ENCODE data around the gene TIMP3. TPM values are rescaled to one million over a fixed set of nuclear protein-coding genes. Genes with fewer than 3 reads are reported as not detected.

TIMP3 gene
- total and polyA plus RNA-seq, 2 of the 4 experiments (the other 2 are of a cell fraction): 98.8 to 179 TPM

- Histone ChIP-seq H3K36me3 (ENCODE audit: control insufficient read depth, insufficient read depth, low read length) (peaks cover 66% of the 10 kb centered on the region), H3K4me2 (ENCODE audit: low read depth, low read length) (no peak overlapping the region), H3K56ac (ENCODE audit: extremely low read depth, insufficient read depth, low read length) (no peak overlapping the region), H3K4me3 (ENCODE audit: insufficient read depth, low read depth, low read length) (no peak overlapping the region), H4K91ac (ENCODE audit: insufficient read depth, low read depth, low read length) (no peak overlapping the region), H3K27me3 (ENCODE audit: control insufficient read depth, insufficient read depth, low read length) (no peaks in the 10 kb centered on the region), H3K79me1 (ENCODE audit: low read depth in 1 of 2, low read length in 2 of 2) (peaks cover 38 to 89% of the 10 kb centered on the region in 2 experiments), H3K9me1 (ENCODE audit: insufficient read depth, low read length) (peaks cover 36% of the 10 kb centered on the region), H3K9ac (ENCODE audit: low read depth, low read length) (no peak overlapping the region), H4K20me1 (ENCODE audit: insufficient read depth, low read length) (peaks cover 100% of the 10 kb centered on the region), H3K27ac (ENCODE audit: insufficient read depth, low read length) (no peak overlapping the region), H3K23ac (ENCODE audit: low read depth, low read length) (no peak overlapping the region), H3K9me3 (ENCODE audit: control insufficient read depth, insufficient read depth, low read length) (no peaks in the 10 kb centered on the region), H2BK5ac (ENCODE audit: low read depth, low read length, poor library complexity, severe bottlenecking) (no peak overlapping the region), H4K8ac (ENCODE audit: low read depth in 2 of 2, low read length in 2 of 2) (no peak overlapping the region), H2BK15ac (ENCODE audit: low read depth, low read length) (no peak overlapping the region), H2BK120ac (ENCODE audit: low read depth, low read length) (no peak overlapping the region), H3K4ac (ENCODE audit: low read depth, low read length) (no peak overlapping the region), H4K5ac (ENCODE audit: low read depth, low read length) (no peak overlapping the region), H3K18ac (ENCODE audit: low read depth, low read length) (no peak overlapping the region), H3K14ac (replicated peaks; ENCODE audit: low read depth, low read length) (no peak overlapping the region), H3K4me1 (ENCODE audit: control insufficient read depth, insufficient read depth, low read length) (peaks cover 10% of the 10 kb centered on the region; the same call in 1 of the 2 replicates), H2BK20ac (ENCODE audit: low read depth, low read length) (no peak overlapping the region), H2AK9ac (replicated peaks; ENCODE audit: low read depth, low read length, poor library complexity) (no peak overlapping the region), H2AK5ac (ENCODE audit: low read depth, low read length) (no peak overlapping the region), H2AFZ (replicated peaks; ENCODE audit: low read length, poor library complexity) (no peak overlapping the region)
- TF ChIP-seq RCOR1 (IDR thresholded peaks at IDR 0.05; ENCODE audit: insufficient replicate concordance, low read length): no peak
- no peak for TF ChIP-seq CTCF (conservative IDR thresholded peaks at IDR 0.05; ENCODE audit: low read depth, low read length)
- TF ChIP-seq USF2 (IDR thresholded peaks at IDR 0.05; ENCODE audit: low read depth, low read length): no peak
- no peak for TF ChIP-seq BHLHE40 (IDR thresholded peaks at IDR 0.05; ENCODE audit: low read depth, low read length)
- no peak for TF ChIP-seq SMC3 (IDR thresholded peaks at IDR 0.05; ENCODE audit: low read depth, low read length)
- ChIA-PET CTCF (no interaction called here), POLR2A (ENCODE audit: unreplicated experiment) (no interaction called here)
- in situ Hi-C loops (cut with MboI; ENCODE audit: low sequenced_read_pairs) (no loop called here), dilution Hi-C loops (cut with HindIII; ENCODE audit: low sequenced_read_pairs, unreplicated experiment) (no loop called here), intact Hi-C loops (cut with micrococcal nuclease) (no loop called here)
- 20% methylated on average over 1 of the region's 4 CpGs; no CpG with 5 or more reads in 1 of the 2 experiments for WGBS, 2 experiments (ENCODE audit: extremely low coverage in 2 of 2, insufficient read length in 1 of 2)
- ATAC-seq (ENCODE audit: low read depth): peak; percentile 45
- peak; percentile 48 for DNase-seq
- BruUV-seq (replicated peaks): no TSS peak
Measured at GRCh38 chr22:32842486-32842885, 41.0 kb downstream of the TIMP3 start.

Data from IMR-90 (cell line).